HepG2 (cell line): ENCODE results near the gene SYS1. TPM values are rescaled to one million over a fixed set of nuclear protein-coding genes. Genes with fewer than 3 reads are reported as not detected.

Experiments used
- GTF3A ChIP-seq: sonication (generic); formaldehyde crosslinking; conservative IDR thresholded peaks from 2 replicates; pipeline ENCODE4 v1.4.0; 2020; ENCODE audit warnings: mild to moderate bottlenecking, missing genetic modification reagents
- KIAA2018 ChIP-seq: sonication (generic); formaldehyde crosslinking; IDR thresholded peaks from 2 replicates; pipeline ENCODE4 v1.5.0; 2020; ENCODE audit warnings: mild to moderate bottlenecking, missing genetic modification reagents, borderline replicate concordance
- MED8 ChIP-seq: sonication (generic); formaldehyde crosslinking; IDR thresholded peaks from 2 replicates; pipeline ENCODE4 v1.8.1; 2023; ENCODE audit warnings: mild to moderate bottlenecking, missing genetic modification reagents; ENCODE audit not compliant: insufficient replicate concordance
- NAIF1 ChIP-seq: sonication (generic); formaldehyde crosslinking; IDR thresholded peaks from 2 replicates; pipeline ENCODE4 v1.5.0; 2020; ENCODE audit warnings: mild to moderate bottlenecking, missing genetic modification reagents, borderline replicate concordance
- PCBP2 ChIP-seq: fragments of 200-400 bp; formaldehyde crosslinking; optimal IDR thresholded peaks from 2 replicates; pipeline ENCODE3; 2018; ENCODE audit warnings: low read length, low read depth; ENCODE audit not compliant: poor library complexity, severe bottlenecking
- SRSF9 ChIP-seq: fragments of 200-400 bp; formaldehyde crosslinking; IDR thresholded peaks from 2 replicates; pipeline ENCODE4 v1.6.1; 2018; ENCODE audit warnings: borderline replicate concordance, mild to moderate bottlenecking, low read depth, low read length; ENCODE audit not compliant: insufficient read depth, poor library complexity, severe bottlenecking
- SSRP1 ChIP-seq: IDR thresholded peaks from 2 replicates; pipeline ENCODE4 v1.6.1; 2016; ENCODE audit warnings: control low read depth
- TEAD3 ChIP-seq: optimal IDR thresholded peaks from 2 replicates; pipeline ENCODE3; 2016; ENCODE audit warnings: borderline replicate concordance
- TRIM24 ChIP-seq: sonication (generic); formaldehyde crosslinking; IDR thresholded peaks from 2 replicates; pipeline ENCODE4 v1.8.0; 2022; ENCODE audit warnings: mild to moderate bottlenecking, missing genetic modification reagents
- ZBTB2 ChIP-seq: sonication (generic); formaldehyde crosslinking; IDR thresholded peaks from 2 replicates; pipeline ENCODE4 v1.8.0; 2022; ENCODE audit warnings: low read depth, missing genetic modification reagents
- ZBTB33 ChIP-seq: sonication (generic); formaldehyde crosslinking; IDR thresholded peaks from 2 replicates; pipeline ENCODE4 v1.4.0; 2020; ENCODE audit warnings: missing genetic modification reagents
- ZFP37 ChIP-seq: sonication (generic); formaldehyde crosslinking; IDR thresholded peaks from 2 replicates; pipeline ENCODE4 v1.4.0; 2020; ENCODE audit warnings: missing genetic modification reagents, borderline replicate concordance
- ZNF589 ChIP-seq: sonication (generic); formaldehyde crosslinking; conservative IDR thresholded peaks from 2 replicates; pipeline ENCODE4 v1.8.0; 2022; ENCODE audit warnings: mild to moderate bottlenecking, moderate library complexity, missing genetic modification reagents
- ZNF784 ChIP-seq: sonication (generic); formaldehyde crosslinking; IDR thresholded peaks from 2 replicates; pipeline ENCODE4 v1.5.1; 2020; ENCODE audit warnings: missing genetic modification reagents, mild to moderate bottlenecking, borderline replicate concordance
- ZNF816 ChIP-seq: sonication (generic); formaldehyde crosslinking; IDR thresholded peaks from 2 replicates; pipeline ENCODE4 v1.8.0; 2022; ENCODE audit warnings: missing genetic modification reagents, mild to moderate bottlenecking, borderline replicate concordance
- polyA plus RNA-seq, 8 experiments: library from polyadenylated mRNA; depleted of rRNA in 3 of 8; stranded (reverse) in 7 of 8; unstranded in 1 of 8; fragments of >200 nt; fragmentation: Illumina TruSeq in 4 of 8; extraction: Trizol in 4 of 8; gene quantifications; 2 replicates each; pipeline versions ENCODE4 v1.2.1 to v1.2.3, GENCODE V29; 2011 to 2016; ENCODE audit warnings: low read depth in 4 of 8, missing spikeins in 1 of 8, mixed read lengths in 1 of 8; ENCODE audit not compliant: insufficient read depth in 1 of 8
- total RNA-seq, 5 experiments: library from RNA; depleted of rRNA; stranded (reverse); fragments of >200 nt; fragmentation: Illumina TruSeq; extraction: Trizol; gene quantifications; 2 replicates each; pipeline ENCODE4 v1.2.3, GENCODE V29; 2016; ENCODE audit warnings: low read depth in 1 of 5

Gene SYS1
- total and polyA plus RNA-seq, 2 of the 13 experiments (the other 11 are each of a cell fraction or from before 2014, with no cell fraction given): 38.3 to 65.6 TPM

GRCh38 chr20:45341939-45342854 lies 20.8 kb upstream of the SYS1 start (continued):
- TF ChIP-seq KIAA2018 (CRISPR knock-in tag): no peak
- no peak for TF ChIP-seq PCBP2
- TF ChIP-seq ZNF816 (CRISPR knock-in tag): no peak
- no peak for TF ChIP-seq NAIF1 (CRISPR knock-in tag)
- TF ChIP-seq SSRP1: no peak
- no peak for TF ChIP-seq GTF3A (CRISPR knock-in tag)
- peak; percentile 61 for TF ChIP-seq MED8
- no peak for TF ChIP-seq ZBTB33 (CRISPR knock-in tag)
- TF ChIP-seq ZNF784 (CRISPR knock-in tag): no peak
- no peak for TF ChIP-seq ZNF589 (CRISPR knock-in tag)
- TF ChIP-seq ZFP37 (CRISPR knock-in tag): no peak
- no peak for TF ChIP-seq ZBTB2
- TF ChIP-seq SRSF9: no peak
- TF ChIP-seq TEAD3 (CRISPR knock-in tag): peak; percentile 91
- no peak for TF ChIP-seq TRIM24 (CRISPR knock-in tag)
